ENCODE data around the gene COX17.

The COX17 gene

GRCh38 chr3:119624002-119624720 is 53.0 kb downstream of the COX17 start:
- no peaks in the 10 kb centered on the region for H3K4me1 ChIP-seq (ENCODE audit: insufficient read depth, low read length)
- H3K9me3 ChIP-seq (ENCODE audit: insufficient read depth, low read length, severe bottlenecking): no peaks in the 10 kb centered on the region
- DNase-seq (no peak), ATAC-seq (ENCODE audit: insufficient read depth, low read depth) (no peak)
- no peak overlapping the region for H3K27ac ChIP-seq (ENCODE audit: low read length)
- H3K79me2 ChIP-seq (ENCODE audit: insufficient read depth, low read length): no peaks in the 10 kb centered on the region
- TF ChIP-seq EZH2 (IDR thresholded peaks at IDR 0.05; ENCODE audit: borderline replicate concordance, low read depth, low read length, severe bottlenecking): no peak
- TF ChIP-seq, protein P1, sequence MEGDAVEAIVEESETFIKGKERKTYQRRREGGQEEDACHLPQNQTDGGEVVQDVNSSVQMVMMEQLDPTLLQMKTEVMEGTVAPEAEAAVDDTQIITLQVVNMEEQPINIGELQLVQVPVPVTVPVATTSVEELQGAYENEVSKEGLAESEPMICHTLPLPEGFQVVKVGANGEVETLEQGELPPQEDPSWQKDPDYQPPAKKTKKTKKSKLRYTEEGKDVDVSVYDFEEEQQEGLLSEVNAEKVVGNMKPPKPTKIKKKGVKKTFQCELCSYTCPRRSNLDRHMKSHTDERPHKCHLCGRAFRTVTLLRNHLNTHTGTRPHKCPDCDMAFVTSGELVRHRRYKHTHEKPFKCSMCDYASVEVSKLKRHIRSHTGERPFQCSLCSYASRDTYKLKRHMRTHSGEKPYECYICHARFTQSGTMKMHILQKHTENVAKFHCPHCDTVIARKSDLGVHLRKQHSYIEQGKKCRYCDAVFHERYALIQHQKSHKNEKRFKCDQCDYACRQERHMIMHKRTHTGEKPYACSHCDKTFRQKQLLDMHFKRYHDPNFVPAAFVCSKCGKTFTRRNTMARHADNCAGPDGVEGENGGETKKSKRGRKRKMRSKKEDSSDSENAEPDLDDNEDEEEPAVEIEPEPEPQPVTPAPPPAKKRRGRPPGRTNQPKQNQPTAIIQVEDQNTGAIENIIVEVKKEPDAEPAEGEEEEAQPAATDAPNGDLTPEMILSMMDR (IDR thresholded peaks at IDR 0.05; ENCODE audit: borderline replicate concordance, extremely low read depth, low read length, poor library complexity, severe bottlenecking): no peak
- no peaks in the 10 kb centered on the region for H4K20me1 ChIP-seq (ENCODE audit: insufficient read depth, low read length)
- no peak overlapping the region for H3K4me2 ChIP-seq (ENCODE audit: insufficient read depth, low read length)
- H3K27me3 ChIP-seq (ENCODE audit: insufficient read depth, low read length, poor library complexity): peaks cover 4% of the 10 kb centered on the region
- H2AFZ ChIP-seq (ENCODE audit: low read depth, low read length): no peak overlapping the region
- no peak overlapping the region for H3K4me3 ChIP-seq (ENCODE audit: low read depth in 1 of 2, low read length in 2 of 2)
- H3K36me3 ChIP-seq (ENCODE audit: insufficient read depth, low read length): no peaks in the 10 kb centered on the region
- no peak overlapping the region for H3K9ac ChIP-seq (ENCODE audit: low read depth, low read length)

DNA sequence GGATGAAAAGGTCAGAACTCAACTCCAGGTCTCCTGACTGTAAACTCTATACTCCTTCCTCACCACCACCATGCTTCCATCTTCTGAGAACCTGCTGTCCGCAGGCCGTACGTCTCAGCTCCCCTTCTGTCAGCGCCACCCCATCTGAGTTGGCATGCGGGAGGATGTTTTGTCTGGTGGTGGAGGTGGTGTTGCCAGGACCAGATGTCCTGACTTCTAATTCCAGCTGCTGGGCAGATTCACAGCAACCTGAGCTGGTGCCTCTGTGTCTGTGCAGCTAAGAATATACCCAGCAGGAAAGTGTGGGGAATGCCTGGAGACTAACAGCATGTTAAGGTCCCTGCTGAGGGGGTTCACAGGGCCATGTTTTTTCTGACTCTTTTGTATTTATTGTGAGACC is 56.3 kb downstream of the COX17 start:
- H3K9ac ChIP-seq (ENCODE audit: low read depth, low read length): no peak overlapping the region
- no peaks in the 10 kb centered on the region for H4K20me1 ChIP-seq (ENCODE audit: insufficient read depth, low read length)
- H2AFZ ChIP-seq (ENCODE audit: low read depth, low read length): no peak overlapping the region
- H3K36me3 ChIP-seq (ENCODE audit: insufficient read depth, low read length): no peaks in the 10 kb centered on the region
- no peak for TF ChIP-seq EZH2 (IDR thresholded peaks at IDR 0.05; ENCODE audit: borderline replicate concordance, low read depth, low read length, severe bottlenecking)
- TF ChIP-seq, protein P1 (IDR thresholded peaks at IDR 0.05; ENCODE audit: borderline replicate concordance, extremely low read depth, low read length, poor library complexity, severe bottlenecking): no peak
- no peak for ATAC-seq (ENCODE audit: insufficient read depth, low read depth)
- H3K4me3 ChIP-seq (ENCODE audit: low read depth in 1 of 2, low read length in 2 of 2): no peak overlapping the region
- H3K27me3 ChIP-seq (ENCODE audit: insufficient read depth, low read length, poor library complexity): no peaks in the 10 kb centered on the region
- no peak overlapping the region for H3K4me2 ChIP-seq (ENCODE audit: insufficient read depth, low read length)
- H3K27ac ChIP-seq (ENCODE audit: low read length): no peak overlapping the region
- no peaks in the 10 kb centered on the region for H3K79me2 ChIP-seq (ENCODE audit: insufficient read depth, low read length)
- no peaks in the 10 kb centered on the region for H3K4me1 ChIP-seq (ENCODE audit: insufficient read depth, low read length)
- H3K9me3 ChIP-seq (ENCODE audit: insufficient read depth, low read length, severe bottlenecking): no peaks in the 10 kb centered on the region
- DNase-seq: no peak
